NCI-H82 (cell line): ENCODE data around the gene MAML2.

Experiments
- DNase-seq: peaks from one replicate; lab custom pipeline; 2025; lab: John Stamatoyannopoulos, UW

MAML2 gene

GRCh38 chr11:96036863-96037262 is 306.1 kb downstream of the MAML2 start:
- DNase-seq: no peak

GRCh38 chr11:96035740-96036078 is 307.3 kb downstream of the MAML2 start:
- DNase-seq: peak; percentile 5

- no peak for DNase-seq
Measured at GRCh38 chr11:96035031-96035739, 307.8 kb downstream of the MAML2 start.

GRCh38 chr11:96033599-96033998 is 309.4 kb downstream of the MAML2 start:
- no peak for DNase-seq

- no peak for DNase-seq
Measured at GRCh38 chr11:96033095-96033494, 309.9 kb downstream of the MAML2 start.

- DNase-seq: no peak
Measured at GRCh38 chr11:96028746-96029145, 314.2 kb downstream of the MAML2 start.

GRCh38 chr11:96027021-96027420 is 316.0 kb downstream of the MAML2 start:
- DNase-seq: no peak

GRCh38 chr11:96026310-96026709 is 316.7 kb downstream of the MAML2 start:
- DNase-seq: peak; percentile 70

- no peak for DNase-seq
Measured at GRCh38 chr11:96024666-96025065, 318.3 kb downstream of the MAML2 start.

- no peak for DNase-seq
Measured at GRCh38 chr11:96023275-96023674, 319.7 kb downstream of the MAML2 start.

GRCh38 chr11:96021901-96022650 is 320.9 kb downstream of the MAML2 start:
- DNase-seq: peak; percentile 98

- peak; percentile 26 for DNase-seq
Measured at GRCh38 chr11:96019810-96020747, 322.9 kb downstream of the MAML2 start.

GRCh38 chr11:96019281-96019680 is 323.7 kb downstream of the MAML2 start:
- DNase-seq: no peak

- DNase-seq: no peak
Measured at GRCh38 chr11:96017856-96018255, 325.1 kb downstream of the MAML2 start.

- DNase-seq: no peak
Measured at GRCh38 chr11:96016978-96017502, 326.0 kb downstream of the MAML2 start.

- DNase-seq: peak; percentile 89
Measured at GRCh38 chr11:96015906-96016565, 327.0 kb downstream of the MAML2 start.

GRCh38 chr11:96014217-96014616 is 328.8 kb downstream of the MAML2 start:
- no peak for DNase-seq

GRCh38 chr11:96013461-96014213 is 329.4 kb downstream of the MAML2 start:
- DNase-seq: no peak

- DNase-seq: peak; percentile 96
Measured at GRCh38 chr11:96012086-96012824, 330.7 kb downstream of the MAML2 start.

GRCh38 chr11:96010683-96011082 is 332.3 kb downstream of the MAML2 start:
- no peak for DNase-seq
